NOMO-1 (cell line): ENCODE measurements around the gene CNGA2.
"Not testable (repeated sequence)": the region's sequence is repeated elsewhere in the genome, so short reads cannot be mapped to it uniquely, and the experiment has no call there.

Experiments used
- DNase-seq, 2 experiments: peaks; one replicate each; lab custom pipeline; 2025; ENCODE audit not compliant: unreplicated experiment in 2 of 2; lab: John Stamatoyannopoulos, UW

CNGA2 gene

GRCh38 chrX:151734446-151734845 lies at the start of gene CNGA2:
TSS of gene CNGA2 (plus strand) at chrX:151734746. CDS start at chrX:151738484, 3,738 bp downstream.
- no peak for DNase-seq

GRCh38 chrX:151687635-151688034 lies 46.9 kb upstream of the CNGA2 start:
- DNase-seq = no peak

GRCh38 chrX:151688695-151689094 lies 45.9 kb upstream of the CNGA2 start:
- DNase-seq = no peak

- DNase-seq = no peak
Observed at GRCh38 chrX:151692825-151693224, 41.7 kb upstream of the CNGA2 start.

- no peak for DNase-seq
Observed at GRCh38 chrX:151694121-151694520, 40.4 kb upstream of the CNGA2 start.

- DNase-seq = no peak
Observed at GRCh38 chrX:151694661-151695582, 39.6 kb upstream of the CNGA2 start, which contains the start of gene PRRG3. TSS of gene PRRG3 (plus strand) at chrX:151695458. CDS start at chrX:151698815, 3,357 bp downstream.

- no peak for DNase-seq
Observed at GRCh38 chrX:151695583-151696340, 38.8 kb upstream of the CNGA2 start.

GRCh38 chrX:151697082-151697481 lies 37.5 kb upstream of the CNGA2 start:
- not testable (repeated sequence) for DNase-seq

- no peak for DNase-seq
Observed at GRCh38 chrX:151697522-151697921, 37.0 kb upstream of the CNGA2 start.

- no peak for DNase-seq
Observed at GRCh38 chrX:151698485-151698884, 36.1 kb upstream of the CNGA2 start.

GRCh38 chrX:151699746-151700145 lies 34.8 kb upstream of the CNGA2 start:
- DNase-seq = no peak

GRCh38 chrX:151700581-151700980 lies 34.0 kb upstream of the CNGA2 start:
- DNase-seq = no peak

GRCh38 chrX:151701071-151701470 lies 33.5 kb upstream of the CNGA2 start:
- no peak for DNase-seq

GRCh38 chrX:151701531-151701930 lies 33.0 kb upstream of the CNGA2 start:
- no peak for DNase-seq

GRCh38 chrX:151702026-151702714 lies 32.4 kb upstream of the CNGA2 start:
- DNase-seq = no peak

- no peak for DNase-seq
Observed at GRCh38 chrX:151702741-151703340, 31.7 kb upstream of the CNGA2 start.

- DNase-seq = no peak
Observed at GRCh38 chrX:151703487-151703886, 31.1 kb upstream of the CNGA2 start.

GRCh38 chrX:151704041-151704663 lies 30.4 kb upstream of the CNGA2 start:
- DNase-seq = no peak

GRCh38 chrX:151708821-151709220 lies 25.7 kb upstream of the CNGA2 start:
- no peak for DNase-seq

GRCh38 chrX:151710457-151710856 lies 24.1 kb upstream of the CNGA2 start:
- no peak for DNase-seq
